Glutamatergic neuron (in vitro differentiated cells): ENCODE results near the gene B3GALNT1. TPM values are rescaled to one million over a fixed set of nuclear protein-coding genes. Genes with fewer than 3 reads are reported as not detected.
A peak's percentile ranks its signal among the peaks of the same experiment; 100 is the strongest.

Experiments
- DNase-seq: peaks from one replicate; pipeline ENCODE4 v3.0.0; 2022
- H3K27ac Mint-ChIP-seq: one replicate; pipeline ENCODE4 v1.8.0; 2020; ENCODE audit warnings: mild to moderate bottlenecking, mixed read lengths, inconsistent platforms; ENCODE audit not compliant: unreplicated experiment
- H3K27me3 Mint-ChIP-seq: one replicate; pipeline ENCODE4 v1.8.0; 2020; ENCODE audit warnings: mild to moderate bottlenecking, moderate library complexity, mixed read lengths, inconsistent platforms; ENCODE audit not compliant: unreplicated experiment
- H3K36me3 Mint-ChIP-seq: one replicate; pipeline ENCODE4 v1.8.0; 2020; ENCODE audit warnings: mild to moderate bottlenecking, mixed read lengths, inconsistent platforms; ENCODE audit not compliant: unreplicated experiment
- H3K4me1 Mint-ChIP-seq: one replicate; pipeline ENCODE4 v1.8.0; 2020; ENCODE audit warnings: mild to moderate bottlenecking, low read depth, mixed read lengths, inconsistent platforms; ENCODE audit not compliant: unreplicated experiment
- H3K4me3 Mint-ChIP-seq: one replicate; pipeline ENCODE4 v1.8.0; 2020; ENCODE audit warnings: mild to moderate bottlenecking, mixed read lengths, inconsistent platforms; ENCODE audit not compliant: unreplicated experiment
- H3K9me3 Mint-ChIP-seq: one replicate; pipeline ENCODE4 v1.8.0; 2020; ENCODE audit warnings: mild to moderate bottlenecking, moderate library complexity, mixed read lengths, inconsistent platforms; ENCODE audit not compliant: unreplicated experiment
- CTCF ChIP-seq: fragments of 200-600 bp; sonication (generic); IDR thresholded peaks from one replicate; pipeline ENCODE4 v1.5.0; 2021; ENCODE audit not compliant: partially characterized antibody, unreplicated experiment
- total RNA-seq: library from RNA; stranded (reverse); fragmentation: NEBNext Ultra II Directional; extraction: Animal tissue kit (Norgen Biotek cat#: 25700); gene quantifications from one replicate; pipeline ENCODE4 v1.2.1, GENCODE V29; 2021; ENCODE audit not compliant: unreplicated experiment

Gene B3GALNT1
- total RNA-seq, 1 donor from 2014 or later = 2.6 TPM

GRCh38 chr3:161126495-161126894, 21.3 kb upstream of the B3GALNT1 start:
- Mint-ChIP-seq H3K4me3 (no peak overlapping the region), H3K36me3 (no peaks in the 10 kb centered on the region), H3K27ac (no peak overlapping the region), H3K9me3 (peaks cover 7% of the 10 kb centered on the region), H3K4me1 (no peaks in the 10 kb centered on the region), H3K27me3 (no peaks in the 10 kb centered on the region)
- TF ChIP-seq CTCF = no peak
- DNase-seq = no peak

- no peak for TF ChIP-seq CTCF
- Mint-ChIP-seq H3K36me3 (peaks cover 21% of the 10 kb centered on the region), H3K4me1 (no peaks in the 10 kb centered on the region), H3K9me3 (peaks cover 6% of the 10 kb centered on the region), H3K27ac (no peak overlapping the region), H3K4me3 (no peak overlapping the region), H3K27me3 (peaks cover 2% of the 10 kb centered on the region)
- no peak for DNase-seq
Observed at GRCh38 chr3:161117646-161118045, 12.5 kb upstream of the B3GALNT1 start.

- TF ChIP-seq CTCF = no peak
- Mint-ChIP-seq H3K27ac (no peak overlapping the region), H3K36me3 (no peaks in the 10 kb centered on the region), H3K4me1 (no peaks in the 10 kb centered on the region), H3K9me3 (peaks cover 4% of the 10 kb centered on the region), H3K4me3 (no peak overlapping the region), H3K27me3 (no peaks in the 10 kb centered on the region)
- no peak for DNase-seq
Observed at GRCh38 chr3:161108840-161109239, 3.7 kb upstream of the B3GALNT1 start.

- peaks cover under 1% of the 10 kb centered on the region for H3K27me3 Mint-ChIP-seq
- H3K27ac Mint-ChIP-seq = no peak overlapping the region
- H3K9me3 Mint-ChIP-seq = peaks cover 4% of the 10 kb centered on the region
- H3K4me3 Mint-ChIP-seq = no peak overlapping the region
- no peaks in the 10 kb centered on the region for H3K36me3 Mint-ChIP-seq
- TF ChIP-seq CTCF = no peak
- no peak for DNase-seq
- no peaks in the 10 kb centered on the region for H3K4me1 Mint-ChIP-seq
Observed at GRCh38 chr3:161107311-161107710, 2.2 kb upstream of the B3GALNT1 start.

GRCh38 chr3:161103776-161104385, 1.3 kb downstream of the B3GALNT1 start:
- no peak overlapping the region for H3K27ac Mint-ChIP-seq
- H3K9me3 Mint-ChIP-seq = peaks cover 2% of the 10 kb centered on the region
- no peak for TF ChIP-seq CTCF
- H3K27me3 Mint-ChIP-seq = peaks cover 6% of the 10 kb centered on the region
- DNase-seq = no peak
- no peaks in the 10 kb centered on the region for H3K4me1 Mint-ChIP-seq
- no peaks in the 10 kb centered on the region for H3K36me3 Mint-ChIP-seq
- peak overlapping the region; percentile 76 for H3K4me3 Mint-ChIP-seq
